K562 (cell line): Measurements from ENCODE around the gene TTLL9. TPM values are rescaled to one million over a fixed set of nuclear protein-coding genes. Genes with fewer than 3 reads are reported as not detected.

Source experiments
- AFF4 ChIP-seq: sonication (generic); formaldehyde crosslinking; IDR thresholded peaks from 2 replicates; pipeline ENCODE4 v1.8.0; 2023; ENCODE audit warnings: mild to moderate bottlenecking, missing genetic modification reagents
- CHD2 ChIP-seq: IDR thresholded peaks from 2 replicates; pipeline ENCODE4 v1.6.1; 2011; ENCODE audit warnings: low read depth, low read length
- CXXC5 ChIP-seq: fragments of 250-450 bp; sonication (Bioruptor Pico); IDR thresholded peaks from 2 replicates; pipeline ENCODE4 v1.8.0; 2022; ENCODE audit warnings: inconsistent platforms, mild to moderate bottlenecking, moderate library complexity
- E2F6 ChIP-seq, 2 experiments: IDR thresholded peaks; 2 replicates each; pipeline ENCODE4 v1.6.1; 2011; ENCODE audit warnings: borderline replicate concordance in 1 of 2, control low read depth in 1 of 2, low read depth in 1 of 2, low read length in 1 of 2, mild to moderate bottlenecking in 1 of 2, mixed read lengths in 1 of 2, moderate library complexity in 1 of 2; ENCODE audit not compliant: insufficient read depth in 1 of 2, insufficient read length in 1 of 2, poor library complexity in 1 of 2, severe bottlenecking in 1 of 2; ENCODE audit errors: extremely low read depth in 1 of 2
- ILK ChIP-seq: fragments of 450-650 bp; IDR thresholded peaks from 2 replicates; pipeline ENCODE4 v1.6.1; 2016; ENCODE audit warnings: missing genetic modification characterization, low read depth, mild to moderate bottlenecking, missing compliant biosample characterization, moderate library complexity, borderline replicate concordance
- KDM4B ChIP-seq, 2 experiments: fragments of 450-650 bp in 1 of 2; sonication (generic) in 1 of 2; IDR thresholded peaks; 2 replicates each; pipeline ENCODE4 v1.6.1; 2016 to 2017; ENCODE audit warnings: borderline replicate concordance in 2 of 2, antibody characterized with exemption in 1 of 2, low read depth in 1 of 2, mild to moderate bottlenecking in 1 of 2
- MAFF ChIP-seq: IDR thresholded peaks from 2 replicates; pipeline ENCODE4 v1.6.1; 2012; ENCODE audit warnings: low read length, improper control_type of control experiment
- NR2F6 ChIP-seq: fragments of 450-650 bp; formaldehyde crosslinking; IDR thresholded peaks from 2 replicates; pipeline ENCODE4 v1.4.0; 2020; ENCODE audit warnings: mild to moderate bottlenecking
- SMAD1 ChIP-seq: fragments of 150-350 bp; IDR thresholded peaks from 2 replicates; pipeline ENCODE4 v1.6.1; 2014; ENCODE audit warnings: low read length, low read depth; ENCODE audit not compliant: partially characterized antibody
- THAP7 ChIP-seq: fragments of 250-450 bp; sonication (Bioruptor Pico); IDR thresholded peaks from 2 replicates; pipeline ENCODE4 v1.5.0; 2021
- ZBTB1 ChIP-seq: sonication (generic); formaldehyde crosslinking; IDR thresholded peaks from 2 replicates; pipeline ENCODE4 v1.8.1; 2023; ENCODE audit warnings: missing genetic modification reagents, low read depth, mild to moderate bottlenecking, borderline replicate concordance
- ZHX1 ChIP-seq: fragments of 150-350 bp; conservative IDR thresholded peaks from 2 replicates; pipeline ENCODE4 v1.6.1; 2014; ENCODE audit warnings: low read length
- polyA plus RNA-seq, 8 experiments: library from polyadenylated mRNA; depleted of rRNA in 4 of 8; stranded (reverse) in 5 of 8; unstranded in 3 of 8; fragments of >200 nt; fragmentation: Nextera tagmentation in 2 of 8; fragmentation: Illumina TruSeq in 1 of 8; extraction: Ambion mirVana in 2 of 8; extraction: Trizol in 1 of 8; gene quantifications; 2 replicates each; pipeline versions ENCODE4 v1.2.1 to v1.2.3, GENCODE V29; 2011 to 2014; ENCODE audit warnings: inconsistent platforms in 1 of 8, missing spikeins in 1 of 8
- total RNA-seq, 7 experiments: library from RNA; depleted of rRNA in 6 of 7; stranded (reverse); fragments of >200 nt in 6 of 7; fragmentation: Illumina TruSeq in 2 of 7; extraction: Trizol in 2 of 7; gene quantifications; 2 replicates each; pipeline versions ENCODE4 v1.2.1 to v1.2.3, GENCODE V29; 2011 to 2021; ENCODE audit warnings: low replicate concordance in 1 of 7

Gene TTLL9
- total and polyA plus RNA-seq, 9 of the 15 experiments (the other 6 are each of a cell fraction or from before 2014, with no cell fraction given): 0.06 to 0.07 TPM; not detected in 7

GRCh38 chr20:31951530-31952453, 81.4 kb downstream of the TTLL9 start, which contains the start of gene PDRG1 (continued):
- TF ChIP-seq ILK (tag) (no peak), E2F6 (IDR thresholded peaks at IDR 0.05; ENCODE audit: borderline replicate concordance in 1 of 2, extremely low read depth in 1 of 2, insufficient read depth in 1 of 2, insufficient read length in 1 of 2, low read depth in 1 of 2, low read length in 1 of 2, poor library complexity in 1 of 2, severe bottlenecking in 1 of 2) (peak; percentile 78 to 85), CHD2 (peak; percentile 98), MAFF (peak; percentile 37; the same call in 1 of the 2 replicates), CXXC5 (CRISPR knock-in tag) (peak; percentile 96), ZBTB1 (CRISPR knock-in tag) (no peak; the same call in 1 of the 2 replicates), AFF4 (CRISPR knock-in tag) (no peak), NR2F6 (CRISPR knock-in tag) (no peak), KDM4B (IDR thresholded peaks at IDR 0.05; ENCODE audit: borderline replicate concordance in 2 of 2, low read depth in 1 of 2) (0 out of 4 replicates have a peak, but pooled peaks of 1 of the 2 experiments have one; percentile 26), SMAD1 (no peak), THAP7 (CRISPR knock-in tag) (no peak), ZHX1 (peak; percentile 88)
